GM18502 (cell line): ENCODE data around the gene RBM4B.

Source experiments
- ATAC-seq: cut with Tn5 transposase; IDR thresholded peaks from one replicate; pipeline ENCODE4 v1.9.1; 2021; ENCODE audit warnings: mild to moderate bottlenecking; ENCODE audit not compliant: unreplicated experiment, poor library complexity

RBM4B gene

GRCh38 chr11:66688561-66689534 lies 11.2 kb upstream of the RBM4B start:
- ATAC-seq, result no peak

GRCh38 chr11:66687831-66688281 lies 10.2 kb upstream of the RBM4B start:
- no peak for ATAC-seq

- ATAC-seq, result no peak
Observed at GRCh38 chr11:66686801-66687750, 9.4 kb upstream of the RBM4B start.

GRCh38 chr11:66686100-66686785 lies 8.6 kb upstream of the RBM4B start:
- no peak for ATAC-seq

- no peak for ATAC-seq
Observed at GRCh38 chr11:66685276-66686099, 7.8 kb upstream of the RBM4B start.

- ATAC-seq, result no peak
Observed at GRCh38 chr11:66684635-66685034, 6.9 kb upstream of the RBM4B start.

GRCh38 chr11:66683877-66684276 lies 6.2 kb upstream of the RBM4B start:
- no peak for ATAC-seq

GRCh38 chr11:66680966-66681645 lies 3.4 kb upstream of the RBM4B start:
- ATAC-seq, result no peak

- no peak for ATAC-seq
Observed at GRCh38 chr11:66676931-66677598, 622 bp downstream of the RBM4B start.

GRCh38 chr11:66676282-66676919 lies 1.3 kb downstream of the RBM4B start:
- ATAC-seq, result no peak

- ATAC-seq, result no peak
Observed at GRCh38 chr11:66674964-66675602, 2.6 kb downstream of the RBM4B start.

- ATAC-seq, result no peak
Observed at GRCh38 chr11:66670816-66671215, 6.9 kb downstream of the RBM4B start.

GRCh38 chr11:66665369-66665768 lies 12.3 kb downstream of the RBM4B start:
- ATAC-seq, result no peak

GRCh38 chr11:66663741-66664296 lies 13.9 kb downstream of the RBM4B start:
- no peak for ATAC-seq

- ATAC-seq, result no peak
Observed at GRCh38 chr11:66659763-66660162, 17.9 kb downstream of the RBM4B start.

GRCh38 chr11:66653123-66653522 lies 24.6 kb downstream of the RBM4B start:
- ATAC-seq, result no peak

- ATAC-seq, result no peak
Observed at GRCh38 chr11:66652651-66653050, 25.0 kb downstream of the RBM4B start.
